Subcutaneous abdominal adipose tissue (tissue), 5 donors: ENCODE data around the gene DUSP28.

Experiments
- H3K27ac ChIP-seq: one replicate; pipeline ENCODE4 v1.7.0; 2013; ENCODE audit warnings: low read depth, mild to moderate bottlenecking, inconsistent platforms, low read length, moderate library complexity
- H3K27me3 ChIP-seq, 5 donors: one replicate each; pipeline ENCODE4 v1.7.0; 2013; ENCODE audit warnings: low read length in 5 of 5, inconsistent platforms in 1 of 5; ENCODE audit not compliant: control insufficient read depth in 5 of 5, insufficient read depth in 4 of 5
- H3K36me3 ChIP-seq, 5 donors: one replicate each; pipeline ENCODE4 v1.7.0; 2013; ENCODE audit warnings: low read length in 5 of 5; ENCODE audit not compliant: control insufficient read depth in 5 of 5, insufficient read depth in 5 of 5
- H3K4me1 ChIP-seq, 5 donors: one replicate each; pipeline ENCODE4 v1.7.0; 2013; ENCODE audit warnings: low read length in 5 of 5, mild to moderate bottlenecking in 3 of 5, moderate library complexity in 1 of 5; ENCODE audit not compliant: control insufficient read depth in 5 of 5, insufficient read depth in 5 of 5
- H3K4me3 ChIP-seq, 5 donors: one replicate each; pipeline ENCODE4 v1.7.0; 2013; ENCODE audit warnings: low read length in 5 of 5, low read depth in 1 of 5
- H3K9ac ChIP-seq, 5 donors: one replicate each; pipeline ENCODE4 v1.7.0; 2013; ENCODE audit warnings: low read length in 5 of 5, mild to moderate bottlenecking in 4 of 5, moderate library complexity in 3 of 5
- H3K9me3 ChIP-seq, 5 donors: one replicate each; pipeline ENCODE4 v1.7.0; 2013; ENCODE audit warnings: low read length in 5 of 5; ENCODE audit not compliant: control insufficient read depth in 5 of 5
- donor health status: healthy.
- donor health status: healthy.
- donor health status: healthy.
- donor health status: healthy.
- donor health status: healthy.

DUSP28 gene

GRCh38 chr2:240567137-240567871, 7.1 kb downstream of the DUSP28 start:
- Histone ChIP-seq H3K9me3 (no peaks in the 10 kb centered on the region), H3K4me1 (peaks cover 8 to 65% (median 62%) of the 10 kb centered on the region in 5 donors), H3K27me3 (no peaks in the 10 kb centered on the region), H3K4me3 (peak overlapping the region; percentile 70 to 81 (median 77)), H3K36me3 (peaks cover 0 to 9% (median 4%) of the 10 kb centered on the region in 5 donors), H3K27ac (peak overlapping the region; percentile 76), H3K9ac (peak overlapping the region; percentile 63 to 85 (median 77))

- H3K36me3 ChIP-seq = peaks cover 0 to 17% (median 10%) of the 10 kb centered on the region in 5 donors
- H3K4me3 ChIP-seq = peak within 1 kb of the TSS; percentile 77 to 81 (median 80)
- H3K27me3 ChIP-seq = no peaks in the 10 kb centered on the region
- H3K27ac ChIP-seq = peak within 1 kb of the TSS; percentile 76
- H3K9me3 ChIP-seq = no peaks in the 10 kb centered on the region
- H3K4me1 ChIP-seq = peaks cover 8 to 59% (median 57%) of the 10 kb centered on the region in 5 donors
- H3K9ac ChIP-seq = peak within 1 kb of the TSS; percentile 63 to 85 (median 77)
Observed at GRCh38 chr2:240567872-240568677, 7.9 kb downstream of the DUSP28 start, which contains the start of gene RNPEPL1. TSS of gene RNPEPL1 (plus strand) at chr2:240568484. CDS start at chr2:240568587, 103 bp downstream.

GRCh38 chr2:240568678-240569522, 8.7 kb downstream of the DUSP28 start:
- H3K9ac ChIP-seq = peak overlapping the region in 4 of 5 donors; percentile 13 to 72 (median 58)
- peaks cover 0 to 25% (median 17%) of the 10 kb centered on the region in 5 donors for H3K36me3 ChIP-seq
- peak overlapping the region; percentile 65 to 80 (median 77) for H3K4me3 ChIP-seq
- peaks cover 8 to 59% (median 57%) of the 10 kb centered on the region in 5 donors for H3K4me1 ChIP-seq
- no peak overlapping the region for H3K27ac ChIP-seq
- H3K9me3 ChIP-seq = no peaks in the 10 kb centered on the region
- no peaks in the 10 kb centered on the region for H3K27me3 ChIP-seq

- Histone ChIP-seq H3K4me1 (peaks cover 8 to 59% (median 57%) of the 10 kb centered on the region in 5 donors), H3K27ac (no peak overlapping the region), H3K9ac (peak overlapping the region in 3 of 5 donors; percentile 57 to 72 (median 60)), H3K36me3 (peaks cover 0 to 32% (median 24%) of the 10 kb centered on the region in 5 donors), H3K27me3 (no peaks in the 10 kb centered on the region), H3K9me3 (no peaks in the 10 kb centered on the region), H3K4me3 (peak overlapping the region; percentile 65 to 80 (median 77))
Observed at GRCh38 chr2:240569523-240569997, 9.4 kb downstream of the DUSP28 start.

GRCh38 chr2:240569998-240570530, 9.9 kb downstream of the DUSP28 start:
- Histone ChIP-seq H3K9ac (peak overlapping the region in 1 of 5 donors; percentile 57), H3K27ac (no peak overlapping the region), H3K36me3 (peaks cover 0 to 37% (median 29%) of the 10 kb centered on the region in 5 donors), H3K4me1 (peaks cover 8 to 58% (median 53%) of the 10 kb centered on the region in 5 donors), H3K4me3 (peak overlapping the region in 4 of 5 donors; percentile 65 to 79 (median 74)), H3K9me3 (no peaks in the 10 kb centered on the region), H3K27me3 (no peaks in the 10 kb centered on the region)

- Histone ChIP-seq H3K4me1 (peaks cover 8 to 52% (median 50%) of the 10 kb centered on the region in 5 donors), H3K9me3 (no peaks in the 10 kb centered on the region)
Observed at GRCh38 chr2:240570531-240571313, 10.6 kb downstream of the DUSP28 start.

GRCh38 chr2:240571314-240571973, 11.3 kb downstream of the DUSP28 start:
- H3K4me1 ChIP-seq = peaks cover 8 to 45% (median 44%) of the 10 kb centered on the region in 5 donors

More at GRCh38 chr2:240570531-240571313, 10.6 kb downstream of the DUSP28 start:
- Histone ChIP-seq H3K36me3 (peaks cover 0 to 44% (median 36%) of the 10 kb centered on the region in 5 donors), H3K27me3 (no peaks in the 10 kb centered on the region), H3K27ac (no peak overlapping the region), H3K9ac (no peak overlapping the region), H3K4me3 (peak overlapping the region in 1 of 5 donors; percentile 79)

GRCh38 chr2:240572141-240573031, 12.2 kb downstream of the DUSP28 start:
- Histone ChIP-seq H3K27ac (no peak overlapping the region), H3K27me3 (no peaks in the 10 kb centered on the region), H3K4me1 (peaks cover 8 to 36% (median 34%) of the 10 kb centered on the region in 5 donors), H3K4me3 (no peak overlapping the region), H3K36me3 (peaks cover 0 to 60% (median 52%) of the 10 kb centered on the region in 5 donors), H3K9me3 (no peaks in the 10 kb centered on the region), H3K9ac (peak overlapping the region in 1 of 5 donors; percentile 8)

More at GRCh38 chr2:240571314-240571973, 11.3 kb downstream of the DUSP28 start:
- no peak overlapping the region for H3K27ac ChIP-seq
- peaks cover 0 to 51% (median 42%) of the 10 kb centered on the region in 5 donors for H3K36me3 ChIP-seq
- H3K9ac ChIP-seq = no peak overlapping the region
- H3K9me3 ChIP-seq = no peaks in the 10 kb centered on the region
- no peaks in the 10 kb centered on the region for H3K27me3 ChIP-seq
- H3K4me3 ChIP-seq = no peak overlapping the region
